GM19328 (cell line): ENCODE results near the gene ABCB10.
A peak's percentile ranks its signal among the peaks of the same experiment; 100 is the strongest.
"Not testable (repeated sequence)": the region's sequence is repeated elsewhere in the genome, so short reads cannot be mapped to it uniquely, and the experiment has no call there.

Source experiments
- ATAC-seq: cut with Tn5 transposase; IDR thresholded peaks from one replicate; pipeline ENCODE4 v1.9.1; 2021; ENCODE audit warnings: mild to moderate bottlenecking, moderate library complexity; ENCODE audit not compliant: unreplicated experiment

The ABCB10 gene

GRCh38 chr1:229574679-229575442, 16.4 kb upstream of the ABCB10 start:
- no peak for ATAC-seq

GRCh38 chr1:229572286-229572685, 13.8 kb upstream of the ABCB10 start:
- ATAC-seq = no peak

DNA sequence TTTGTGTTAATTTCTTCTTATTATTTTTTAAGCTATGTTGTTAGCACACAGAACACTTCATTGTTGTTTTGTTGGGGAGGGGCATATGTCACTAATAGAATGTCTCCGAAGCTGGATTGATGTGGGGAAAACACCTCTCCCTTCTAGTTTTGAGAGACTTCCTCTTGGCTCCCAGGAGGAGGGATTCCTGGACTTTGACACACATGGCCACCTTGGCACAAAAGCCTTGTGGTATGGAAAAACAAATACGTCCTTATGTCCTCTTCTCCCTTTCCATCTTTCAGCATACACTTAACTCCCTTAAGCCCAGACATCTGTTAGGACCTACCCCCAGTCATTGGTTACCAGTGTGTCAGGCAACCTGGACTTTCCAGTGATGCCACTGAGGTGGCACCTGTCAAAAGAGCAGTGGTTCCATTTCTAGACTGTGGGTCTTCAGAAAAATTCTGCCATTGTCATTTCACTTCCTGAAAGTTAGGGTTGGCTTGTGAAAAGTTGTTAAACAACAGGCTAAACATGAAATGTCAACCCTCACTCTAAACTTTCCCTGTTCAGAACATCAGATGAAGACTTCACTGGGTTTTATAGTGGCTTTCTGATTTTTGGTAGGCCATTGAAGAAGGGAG, 12.5 kb upstream of the ABCB10 start:
- ATAC-seq = no peak

DNA sequence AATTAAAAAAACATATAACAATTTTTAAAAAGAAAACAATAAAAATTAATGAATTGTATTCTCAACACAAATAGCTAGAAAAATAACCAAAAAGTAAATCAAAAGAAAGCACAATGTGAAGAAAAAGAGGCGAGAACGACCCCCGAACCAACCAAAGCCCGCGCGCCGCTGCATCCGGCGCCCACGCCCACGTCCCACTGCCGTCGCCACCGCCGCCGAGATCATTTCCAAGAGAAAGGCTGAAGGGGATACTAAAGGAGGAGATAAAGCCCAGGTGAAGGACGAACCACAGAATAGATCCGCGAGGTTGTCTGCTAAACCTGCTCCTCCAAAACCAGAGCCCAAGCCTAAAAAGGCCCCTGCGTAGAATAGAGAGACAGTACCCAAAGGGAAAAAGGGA, 11.8 kb upstream of the ABCB10 start:
- ATAC-seq = no peak

DNA sequence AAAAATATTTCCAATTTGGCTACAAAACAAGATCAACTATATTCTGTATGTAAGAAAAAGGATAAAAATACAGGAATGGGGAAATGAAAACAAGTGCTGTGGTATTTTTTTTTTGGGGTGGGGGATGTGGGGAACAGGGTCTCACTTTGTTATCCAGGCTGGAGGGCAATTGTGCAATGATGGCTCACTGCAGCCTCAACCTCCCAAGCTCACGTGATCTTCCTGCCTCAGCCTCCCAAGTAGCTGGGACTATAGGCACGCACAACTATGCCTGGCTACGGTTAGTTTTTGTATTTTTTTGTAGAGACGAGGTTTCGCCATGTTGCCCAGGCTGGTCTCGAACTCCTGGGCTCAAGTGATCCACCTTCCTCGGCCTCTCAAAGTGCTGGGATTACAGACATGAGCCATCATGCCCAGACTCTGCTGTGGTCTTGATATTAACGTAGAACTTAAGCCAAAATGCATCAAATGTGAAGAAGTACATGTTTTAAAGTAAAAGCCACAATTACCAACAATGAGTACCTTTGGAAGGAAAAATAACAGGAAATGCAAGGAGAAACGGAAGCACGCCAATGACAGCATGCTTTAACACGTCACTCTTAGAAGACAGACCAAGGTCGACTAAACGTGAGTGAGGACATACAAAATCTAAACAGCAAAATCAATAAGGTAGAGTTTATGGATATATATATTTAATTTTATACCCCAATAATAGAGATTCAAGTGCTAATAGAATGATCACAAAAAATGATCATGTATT, 8.8 kb upstream of the ABCB10 start:
- ATAC-seq = no peak

DNA sequence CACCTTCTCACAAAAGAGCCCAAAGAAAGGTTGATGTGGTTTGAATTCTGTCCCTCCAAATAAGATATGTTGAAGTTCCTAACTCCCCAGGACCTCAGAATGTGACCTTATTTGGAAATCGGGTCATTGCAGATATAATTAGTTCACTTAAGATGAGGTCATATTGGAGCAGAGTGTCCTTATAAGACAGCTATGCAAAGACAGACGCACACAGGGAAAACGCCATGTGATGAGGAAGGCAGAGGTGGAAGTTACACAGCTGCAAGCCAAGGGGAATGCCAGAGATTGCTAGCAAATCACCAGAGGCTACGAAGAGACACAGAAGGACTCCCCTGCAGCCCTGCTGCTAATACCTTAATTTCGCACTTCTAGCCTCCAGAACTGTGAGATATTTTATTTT, 5.2 kb upstream of the ABCB10 start:
- ATAC-seq = no peak

DNA sequence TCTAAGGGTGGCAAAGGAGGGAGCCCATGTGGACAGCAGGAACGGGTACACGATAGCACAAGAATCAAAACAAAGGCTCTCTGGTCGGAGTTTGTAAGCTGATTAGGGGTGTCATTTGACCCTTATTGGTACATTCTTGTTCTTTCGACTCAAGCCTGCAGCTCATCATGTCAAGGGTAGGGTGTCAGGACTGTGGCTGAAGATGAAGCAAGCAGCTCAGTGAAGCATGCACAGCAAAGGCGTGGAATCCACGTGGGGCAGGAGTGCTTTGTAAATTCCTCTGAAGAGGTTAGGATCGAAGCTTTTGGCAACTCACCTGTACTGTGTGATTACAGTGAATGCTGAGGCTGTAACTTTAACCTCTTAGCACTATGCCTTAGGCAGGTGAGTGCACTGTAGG, 4.7 kb upstream of the ABCB10 start:
- no peak for ATAC-seq

DNA sequence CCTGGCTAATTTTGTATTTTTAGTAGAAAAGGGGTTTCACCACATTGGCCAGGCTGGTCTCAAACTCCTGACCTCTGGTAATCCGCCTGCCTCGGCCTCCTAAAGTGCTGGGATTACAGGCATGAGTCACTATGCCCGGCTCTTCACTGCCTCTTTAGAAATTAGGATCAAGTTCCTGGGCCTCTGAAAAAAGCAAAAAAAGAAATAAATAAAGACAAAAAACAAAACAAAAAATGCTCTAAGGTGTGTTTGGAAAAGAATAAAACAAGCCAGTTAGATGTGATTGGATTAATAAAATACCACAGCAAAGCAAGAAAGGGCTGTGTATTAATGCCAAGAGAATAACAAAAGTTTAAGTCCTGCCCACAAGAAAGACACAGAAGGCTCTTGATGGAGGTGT, 4.2 kb upstream of the ABCB10 start:
- no peak for ATAC-seq

DNA sequence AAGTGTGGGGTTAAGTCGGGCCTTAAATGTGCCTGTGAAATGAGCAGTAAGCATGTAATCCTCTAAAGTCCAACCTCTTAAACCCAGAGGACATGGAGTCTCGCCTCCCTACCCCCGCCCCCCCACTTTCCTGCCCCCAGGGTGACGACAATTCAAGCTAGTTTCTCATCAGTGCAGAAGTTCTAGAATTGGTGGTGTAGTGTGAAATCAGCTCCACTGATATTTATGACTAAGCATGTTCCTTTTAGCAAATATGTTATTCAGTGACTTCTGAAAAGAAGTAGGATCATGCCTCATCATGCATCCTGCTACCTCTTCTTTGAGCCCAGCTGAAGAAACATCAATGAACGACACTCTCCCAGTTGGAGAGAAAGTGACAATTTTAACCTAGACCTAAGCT, 2.6 kb upstream of the ABCB10 start:
- no peak for ATAC-seq

DNA sequence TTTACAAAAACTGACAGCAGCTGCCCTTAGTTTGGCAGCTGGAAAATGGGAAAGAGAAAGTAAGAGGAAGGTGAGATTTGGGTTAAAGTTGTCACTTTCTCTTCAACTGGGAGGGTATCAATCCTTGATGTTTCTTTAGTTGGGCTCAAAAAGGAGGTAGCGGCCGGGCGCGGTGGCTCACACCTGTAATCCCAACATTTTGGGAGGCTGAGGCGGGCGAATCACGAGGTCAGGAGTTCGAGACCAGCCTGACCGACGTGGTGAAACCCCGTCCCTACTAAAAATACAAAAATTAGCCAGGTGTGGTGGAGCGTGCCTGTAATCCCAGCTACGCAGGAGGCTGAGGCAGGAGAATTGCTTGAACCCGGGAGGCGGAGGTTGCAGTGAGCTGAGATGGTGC, 1.6 kb upstream of the ABCB10 start:
- ATAC-seq = not testable (repeated sequence)

DNA sequence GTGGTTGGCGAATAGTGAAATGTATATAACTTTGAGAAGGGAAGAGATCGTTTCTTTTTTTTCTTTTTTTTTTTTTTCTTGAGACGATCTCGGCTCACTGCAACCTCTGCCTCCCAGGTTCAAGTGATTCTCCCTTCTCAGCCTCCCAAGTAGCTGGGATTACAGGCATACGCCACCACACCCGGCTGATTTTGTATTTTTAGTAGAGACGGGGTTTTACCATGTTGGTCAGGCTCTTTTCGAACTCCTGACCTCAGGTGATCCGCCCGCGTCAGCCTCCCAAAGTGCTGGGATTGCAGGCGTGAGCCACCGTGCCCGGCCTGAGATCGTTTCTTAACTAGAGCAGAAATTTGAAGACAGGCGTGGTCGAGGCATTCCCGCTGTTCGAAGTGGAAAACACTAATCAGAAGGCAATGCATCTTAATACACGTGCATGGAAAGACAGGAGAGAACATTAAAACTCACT, 862 bp upstream of the ABCB10 start:
- ATAC-seq = not testable (repeated sequence)

GRCh38 chr1:229557913-229558414, 543 bp downstream of the ABCB10 start:
- peak; percentile 29 for ATAC-seq

DNA sequence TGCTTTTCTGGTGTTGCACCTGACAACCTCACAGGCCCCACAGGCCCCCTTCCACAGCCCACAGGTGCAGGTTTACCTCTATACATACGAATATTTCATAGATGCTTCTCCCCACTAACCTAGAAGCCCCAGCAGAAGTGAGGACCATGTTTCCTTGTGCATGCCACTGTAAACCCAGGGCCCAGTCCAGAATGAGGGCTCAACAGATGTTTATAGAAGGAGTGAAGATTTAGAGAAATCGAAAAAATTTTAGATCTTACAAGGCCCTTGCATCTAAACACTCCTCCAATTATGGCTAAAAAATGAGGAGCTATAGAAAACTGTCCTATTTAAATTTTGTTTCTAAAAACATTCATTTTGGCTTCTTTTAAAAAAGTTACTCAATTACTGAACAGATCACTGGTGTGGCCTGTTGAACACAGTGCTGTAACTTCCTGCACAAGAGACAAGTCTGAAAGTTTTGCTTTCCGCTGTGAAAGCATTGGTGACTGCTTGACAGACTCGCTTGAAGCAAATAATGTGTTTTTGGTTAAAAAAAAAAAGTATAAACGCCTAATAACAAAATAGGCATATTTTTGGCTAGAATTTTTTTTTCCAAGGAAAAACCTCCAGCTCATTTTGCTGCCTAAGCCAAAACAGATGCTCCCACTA, 1.2 kb downstream of the ABCB10 start:
- no peak for ATAC-seq

DNA sequence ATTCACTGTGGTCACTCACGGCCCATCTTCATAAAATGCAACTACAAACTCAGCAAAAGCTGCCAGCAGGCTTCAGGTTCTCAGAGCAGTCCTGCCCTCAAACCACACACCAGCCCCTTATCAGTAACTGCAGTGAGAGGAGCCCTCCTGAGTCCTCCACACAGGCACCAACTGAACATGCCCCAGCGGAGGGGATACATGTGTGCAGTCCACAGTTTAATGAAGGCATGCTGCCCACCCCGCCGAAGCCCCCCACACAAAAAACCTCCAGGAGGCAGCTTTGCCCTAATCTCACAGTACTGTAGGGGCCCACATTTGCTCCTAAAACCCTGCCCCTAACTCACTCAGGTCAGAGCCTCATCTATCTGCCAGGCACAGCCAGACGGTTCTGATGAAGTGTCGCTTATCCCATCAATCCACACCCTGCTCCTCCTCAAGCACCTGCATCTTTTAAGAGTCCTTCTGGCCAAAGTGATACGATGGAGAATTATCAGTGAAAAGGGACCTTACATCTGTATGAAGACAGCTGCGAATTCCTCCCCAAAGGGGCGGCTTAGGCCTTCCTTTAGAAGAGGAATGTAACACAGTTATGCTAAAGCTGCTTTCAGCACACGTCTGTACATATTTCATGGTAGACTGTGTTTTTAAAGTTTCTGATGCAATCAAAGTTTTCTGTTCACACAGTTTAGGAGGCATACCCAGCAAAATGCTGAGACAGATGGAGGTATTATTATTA, 3.5 kb downstream of the ABCB10 start:
- no peak for ATAC-seq

- no peak for ATAC-seq
These were observed 4.8 kb downstream of the ABCB10 start for GRCh38 chr1:229553621-229554130.

DNA sequence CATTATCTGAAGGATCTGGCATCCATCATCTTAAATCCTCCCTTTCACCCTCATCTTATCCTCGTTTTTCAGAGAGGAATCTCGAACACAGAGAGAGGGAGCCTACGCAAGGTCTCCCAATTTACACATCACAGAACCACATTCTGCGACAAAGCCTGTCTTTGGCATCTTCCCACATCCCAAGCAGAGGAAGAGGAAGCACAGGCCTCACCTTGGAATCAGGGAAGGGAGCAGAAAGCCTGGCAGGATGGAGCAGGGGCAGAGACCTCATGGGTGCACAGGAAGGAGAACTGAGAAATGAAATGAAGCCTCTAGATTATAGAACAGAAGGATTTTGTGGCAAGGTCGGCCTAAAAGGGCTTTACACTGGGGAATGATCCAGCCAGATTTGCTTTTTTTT, 5.8 kb downstream of the ABCB10 start:
- ATAC-seq = no peak

GRCh38 chr1:229550812-229551567, 7.5 kb downstream of the ABCB10 start:
- no peak for ATAC-seq

GRCh38 chr1:229547542-229547941, 11.0 kb downstream of the ABCB10 start:
- ATAC-seq = no peak

GRCh38 chr1:229544587-229544986, 13.9 kb downstream of the ABCB10 start:
- ATAC-seq = no peak
